Mesendoderm (in vitro differentiated cells): ENCODE measurements around the gene L2HGDH.

ENCODE experiments used
- DNase-seq: peaks from one replicate; pipeline ENCODE4 v3.0.0; 2013
- H2AK5ac ChIP-seq: 2 replicates; pipeline ENCODE4 v1.6.1; 2013; ENCODE audit warnings: low read length, inconsistent platforms
- H2BK120ac ChIP-seq: 2 replicates; pipeline ENCODE4 v1.6.1; 2013; ENCODE audit warnings: low read depth, mild to moderate bottlenecking, low read length, moderate library complexity, mixed read lengths
- H2BK15ac ChIP-seq: replicated peaks from 2 replicates; pipeline ENCODE4 v1.6.1; 2013; ENCODE audit warnings: low read depth, mild to moderate bottlenecking, moderate library complexity
- H2BK5ac ChIP-seq: 2 replicates; pipeline ENCODE4 v1.6.1; 2013; ENCODE audit warnings: low read length, inconsistent platforms
- H3K18ac ChIP-seq: 2 replicates; pipeline ENCODE4 v1.6.1; 2013; ENCODE audit warnings: mild to moderate bottlenecking, low read length, mixed read lengths
- H3K23ac ChIP-seq: one replicate; pipeline ENCODE4 v1.6.1; 2013; ENCODE audit warnings: low read length
- H3K27ac ChIP-seq: 2 replicates; pipeline ENCODE4 v1.5.1; 2013; ENCODE audit warnings: low read depth, mild to moderate bottlenecking, inconsistent platforms, low read length, moderate library complexity
- H3K27me3 ChIP-seq: 2 replicates; pipeline ENCODE4 v1.6.1; 2013; ENCODE audit warnings: low read length, control low read depth, mild to moderate bottlenecking, inconsistent platforms; ENCODE audit not compliant: insufficient read depth, poor library complexity
- H3K36me3 ChIP-seq: 2 replicates; pipeline ENCODE4 v1.6.1; 2013; ENCODE audit warnings: low read length, inconsistent platforms; ENCODE audit not compliant: control insufficient read depth, insufficient read depth
- H3K4ac ChIP-seq: one replicate; pipeline ENCODE4 v1.6.1; 2013; ENCODE audit warnings: low read depth, mild to moderate bottlenecking, low read length, moderate library complexity
- H3K4me1 ChIP-seq: 2 replicates; pipeline ENCODE4 v1.6.1; 2013; ENCODE audit warnings: low read depth, low read length, inconsistent platforms; ENCODE audit not compliant: control insufficient read depth
- H3K4me2 ChIP-seq: 2 replicates; pipeline ENCODE4 v1.6.1; 2013; ENCODE audit warnings: low read length
- H3K4me3 ChIP-seq: 2 replicates; pipeline ENCODE4 v1.5.1; 2013; ENCODE audit warnings: mild to moderate bottlenecking, low read length
- H3K56ac ChIP-seq: one replicate; pipeline ENCODE4 v1.6.1; 2013; ENCODE audit warnings: low read length
- H3K79me1 ChIP-seq: 2 replicates; pipeline ENCODE4 v1.6.1; 2013; ENCODE audit warnings: low read length, inconsistent platforms
- H3K79me2 ChIP-seq: 2 replicates; pipeline ENCODE4 v1.6.1; 2013; ENCODE audit warnings: mild to moderate bottlenecking, low read length; ENCODE audit not compliant: control insufficient read depth, insufficient read depth
- H3K9ac ChIP-seq: 2 replicates; pipeline ENCODE4 v1.6.1; 2013; ENCODE audit warnings: low read length, inconsistent platforms
- H4K5ac ChIP-seq: one replicate; pipeline ENCODE4 v1.6.1; 2013; ENCODE audit warnings: low read length
- H4K8ac ChIP-seq: one replicate; pipeline ENCODE4 v1.6.1; 2013; ENCODE audit warnings: low read depth, mild to moderate bottlenecking, control low read depth, low read length, moderate library complexity
- WGBS: extraction: QIAGEN DNeasy Blood & Tissue Kit; methylation state at CpG from one replicate; pipeline ENCODE4 v1.1.7; 2013; ENCODE audit warnings: low lambda C conversion rate, missing lambda C conversion rate; ENCODE audit not compliant: insufficient coverage; ENCODE audit errors: extremely low coverage; 5-methylcytosine and 5-hydroxymethylcytosine counted together

Gene L2HGDH

GRCh38 chr14:50215416-50215815 is 96.6 kb downstream of the L2HGDH start:
- no peaks in the 10 kb centered on the region for H3K27me3 ChIP-seq
- no peak for DNase-seq

DNA sequence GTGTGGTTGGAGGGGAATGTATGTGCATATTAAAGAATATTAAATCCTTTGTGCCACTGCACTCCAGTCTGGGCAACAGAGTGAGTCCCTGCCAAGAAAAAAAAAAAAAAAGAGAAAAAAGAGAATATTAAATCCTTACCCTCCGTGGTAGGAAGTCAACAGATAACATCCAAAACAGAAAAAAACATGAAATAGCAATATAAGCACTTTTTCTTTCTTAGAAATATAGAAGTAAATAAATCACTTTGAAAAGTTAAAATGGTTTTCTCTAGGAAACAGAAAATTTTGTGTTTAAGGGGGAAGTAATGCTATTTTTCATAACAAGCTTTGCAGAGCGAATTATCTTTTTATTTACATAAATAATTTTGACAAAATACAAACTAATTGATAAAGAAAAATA is 98.2 kb downstream of the L2HGDH start:
- DNase-seq, result no peak
- H4K8ac ChIP-seq, result no peak overlapping the region
- no peak overlapping the region for H3K27ac ChIP-seq
- no peak overlapping the region for H3K4me2 ChIP-seq
- no peak overlapping the region for H3K4me3 ChIP-seq
- no peaks in the 10 kb centered on the region for H3K27me3 ChIP-seq
- H3K56ac ChIP-seq, result no peak overlapping the region
- H3K23ac ChIP-seq, result no peak overlapping the region
- H2BK5ac ChIP-seq, result no peak overlapping the region
- H3K4ac ChIP-seq, result no peak overlapping the region
- no peaks in the 10 kb centered on the region for H3K79me1 ChIP-seq
- no peaks in the 10 kb centered on the region for H3K4me1 ChIP-seq
- H3K79me2 ChIP-seq, result no peaks in the 10 kb centered on the region
- H2AK5ac ChIP-seq, result no peak overlapping the region
- no peak overlapping the region for H2BK15ac ChIP-seq
- WGBS, result no CpG with 5 or more reads among the region's 2 CpGs
- H3K18ac ChIP-seq, result no peak overlapping the region
- H2BK120ac ChIP-seq, result no peak overlapping the region
- H3K36me3 ChIP-seq, result no peaks in the 10 kb centered on the region
- H4K5ac ChIP-seq, result no peak overlapping the region
- no peak overlapping the region for H3K9ac ChIP-seq

More at GRCh38 chr14:50215416-50215815, 96.6 kb downstream of the L2HGDH start:
- no peak overlapping the region for H3K4me3 ChIP-seq
- no peak overlapping the region for H3K4me2 ChIP-seq
- peaks cover 3% of the 10 kb centered on the region for H3K79me2 ChIP-seq
- H3K23ac ChIP-seq, result no peak overlapping the region
- no peak overlapping the region for H3K27ac ChIP-seq
- no peak overlapping the region for H2BK120ac ChIP-seq
- WGBS, result no CpG with 5 or more reads among the region's 2 CpGs
- H2BK15ac ChIP-seq, result no peak overlapping the region
- no peak overlapping the region for H3K56ac ChIP-seq
- H3K79me1 ChIP-seq, result peaks cover 2% of the 10 kb centered on the region
- no peak overlapping the region for H4K5ac ChIP-seq
- no peaks in the 10 kb centered on the region for H3K36me3 ChIP-seq
- H3K18ac ChIP-seq, result no peak overlapping the region
- H3K9ac ChIP-seq, result no peak overlapping the region
- H2BK5ac ChIP-seq, result no peak overlapping the region
- H4K8ac ChIP-seq, result no peak overlapping the region
- H3K4me1 ChIP-seq, result no peaks in the 10 kb centered on the region
- no peak overlapping the region for H2AK5ac ChIP-seq
- no peak overlapping the region for H3K4ac ChIP-seq

- DNase-seq, result no peak
- Histone ChIP-seq H2BK5ac (no peak overlapping the region), H3K4ac (no peak overlapping the region), H3K23ac (no peak overlapping the region), H3K4me2 (no peak overlapping the region), H3K4me1 (no peaks in the 10 kb centered on the region), H3K27me3 (no peaks in the 10 kb centered on the region), H3K9ac (no peak overlapping the region), H3K27ac (no peak overlapping the region), H3K36me3 (no peaks in the 10 kb centered on the region), H3K79me2 (no peaks in the 10 kb centered on the region), H3K4me3 (no peak overlapping the region), H4K5ac (no peak overlapping the region), H4K8ac (no peak overlapping the region), H2BK120ac (no peak overlapping the region), H2AK5ac (no peak overlapping the region), H3K56ac (no peak overlapping the region), H3K79me1 (no peaks in the 10 kb centered on the region), H3K18ac (no peak overlapping the region), H2BK15ac (no peak overlapping the region)
- no CpG with 5 or more reads among the region's 3 CpGs for WGBS
Measured at GRCh38 chr14:50212726-50213125, 99.3 kb downstream of the L2HGDH start.

GRCh38 chr14:50210074-50210473 is 102.0 kb downstream of the L2HGDH start:
- Histone ChIP-seq H2BK5ac (no peak overlapping the region), H3K18ac (no peak overlapping the region), H3K9ac (no peak overlapping the region), H3K27me3 (no peaks in the 10 kb centered on the region), H3K79me2 (no peaks in the 10 kb centered on the region), H2BK120ac (no peak overlapping the region), H4K5ac (no peak overlapping the region), H3K36me3 (no peaks in the 10 kb centered on the region), H4K8ac (no peak overlapping the region), H2BK15ac (no peak overlapping the region), H3K4me3 (no peak overlapping the region), H3K4ac (no peak overlapping the region), H3K56ac (no peak overlapping the region), H3K4me2 (no peak overlapping the region), H3K23ac (no peak overlapping the region), H2AK5ac (no peak overlapping the region), H3K4me1 (no peaks in the 10 kb centered on the region), H3K79me1 (no peaks in the 10 kb centered on the region), H3K27ac (no peak overlapping the region)
- DNase-seq, result no peak
- WGBS, result no CpG with 5 or more reads among the region's 1 CpG

DNA sequence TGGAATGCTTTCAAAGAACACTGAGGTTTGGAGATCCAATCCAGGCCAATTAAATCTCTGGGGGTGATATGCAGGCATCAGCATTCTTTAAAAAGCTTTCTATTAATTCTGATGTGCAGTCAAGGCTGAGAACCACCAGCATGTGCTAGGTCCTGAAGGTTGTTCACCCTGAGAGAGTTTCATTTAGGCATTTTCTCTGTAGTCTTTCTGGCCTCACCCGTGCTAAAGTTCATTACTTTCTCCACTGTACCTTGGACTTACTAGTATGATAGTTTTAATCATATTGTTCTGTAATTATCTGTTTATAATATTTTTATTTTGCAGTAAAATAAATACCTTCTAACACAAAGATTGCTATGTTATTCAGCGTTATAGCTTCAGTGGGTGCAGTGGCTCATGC is 113.5 kb downstream of the L2HGDH start:
- Histone ChIP-seq H3K4ac (no peak overlapping the region), H3K36me3 (no peaks in the 10 kb centered on the region), H4K5ac (no peak overlapping the region), H2BK120ac (no peak overlapping the region), H2BK15ac (no peak overlapping the region), H3K23ac (no peak overlapping the region), H3K4me3 (no peak overlapping the region), H3K18ac (no peak overlapping the region), H3K27ac (no peak overlapping the region), H3K79me1 (no peaks in the 10 kb centered on the region), H4K8ac (no peak overlapping the region), H2BK5ac (no peak overlapping the region), H3K4me2 (no peak overlapping the region), H3K27me3 (no peaks in the 10 kb centered on the region), H3K9ac (no peak overlapping the region), H2AK5ac (no peak overlapping the region), H3K79me2 (no peaks in the 10 kb centered on the region), H3K4me1 (no peaks in the 10 kb centered on the region), H3K56ac (no peak overlapping the region)
- no peak for DNase-seq
- no CpG with 5 or more reads among the region's 2 CpGs for WGBS

DNA sequence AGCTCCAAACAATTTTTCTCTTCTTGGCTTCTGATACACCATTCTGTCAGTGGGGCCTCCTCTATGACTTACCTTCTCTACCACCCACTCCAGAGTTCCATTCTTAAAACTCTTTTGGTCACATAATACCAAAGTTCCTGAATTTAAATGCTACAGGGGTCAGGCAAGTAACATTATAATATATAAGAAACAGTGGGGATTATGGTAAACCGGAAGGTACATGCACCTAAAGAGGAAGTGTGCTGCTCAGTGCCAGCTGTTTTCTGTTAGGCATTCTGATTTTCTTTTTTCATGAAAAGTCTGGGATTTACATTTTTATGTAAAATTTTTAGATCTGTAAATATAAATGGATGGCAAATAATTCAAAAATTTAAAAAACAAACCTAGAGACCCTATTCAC is 120.5 kb downstream of the L2HGDH start:
- no peak overlapping the region for H4K5ac ChIP-seq
- no peak overlapping the region for H3K23ac ChIP-seq
- no peaks in the 10 kb centered on the region for H3K4me1 ChIP-seq
- H2BK5ac ChIP-seq, result no peak overlapping the region
- no peaks in the 10 kb centered on the region for H3K27me3 ChIP-seq
- H4K8ac ChIP-seq, result no peak overlapping the region
- H3K9ac ChIP-seq, result no peak overlapping the region
- H2BK15ac ChIP-seq, result no peak overlapping the region
- WGBS, result no CpG with 5 or more reads among the region's 1 CpG
- no peak overlapping the region for H3K56ac ChIP-seq
- DNase-seq, result no peak
- H2AK5ac ChIP-seq, result no peak overlapping the region
- no peak overlapping the region for H3K4me2 ChIP-seq
- no peaks in the 10 kb centered on the region for H3K79me1 ChIP-seq
- no peak overlapping the region for H2BK120ac ChIP-seq
- no peak overlapping the region for H3K4ac ChIP-seq
- no peak overlapping the region for H3K27ac ChIP-seq
- no peaks in the 10 kb centered on the region for H3K79me2 ChIP-seq
- H3K18ac ChIP-seq, result no peak overlapping the region
- no peaks in the 10 kb centered on the region for H3K36me3 ChIP-seq
- H3K4me3 ChIP-seq, result no peak overlapping the region
